ENCODE data around the gene GIGYF1. TPM values are rescaled to one million over a fixed set of nuclear protein-coding genes. Genes with fewer than 3 reads are reported as not detected.
A peak's percentile ranks its signal among the peaks of the same experiment; 100 is the strongest.

The GIGYF1 gene
- total and polyA plus RNA-seq, 2 donors from 2014 or later: 11.6 to 51.3 TPM

- Histone ChIP-seq H3K9ac (ENCODE audit: low read length in 3 of 3) (no peak overlapping the region), H3K4me1 (ENCODE audit: control insufficient read depth in 2 of 3, insufficient read depth in 2 of 3, low read depth in 1 of 3, low read length in 3 of 3) (no peaks in the 10 kb centered on the region), H3K9me3 (ENCODE audit: control insufficient read depth in 2 of 3, insufficient read depth in 1 of 3, low read length in 3 of 3) (no peaks in the 10 kb centered on the region), H3K4me3 (ENCODE audit: low read length in 3 of 3) (no peak overlapping the region), H3K27ac (ENCODE audit: low read depth in 2 of 2, low read length in 2 of 2) (no peak overlapping the region), H3K36me3 (ENCODE audit: control insufficient read depth in 2 of 3, insufficient read depth in 3 of 3, low read length in 3 of 3) (no peaks in the 10 kb centered on the region), H3K27me3 (ENCODE audit: control insufficient read depth, insufficient read depth, low read length) (no peaks in the 10 kb centered on the region)
- intact Hi-C loops (cut with DNase I): no loop called here
- FAIRE-seq: no peak
- DNase-seq: no peak
- TF ChIP-seq CTCF (IDR thresholded peaks at IDR 0.05; ENCODE audit: borderline replicate concordance, extremely low read depth, insufficient read depth): no peak
These were observed 5.0 kb upstream of the GIGYF1 start for GRCh38 chr7:100699018-100699417.

- no peak for FAIRE-seq
These were observed 2.1 kb upstream of the GIGYF1 start for GRCh38 chr7:100696123-100696521.

GRCh38 chr7:100693312-100694097 lies 545 bp downstream of the GIGYF1 start:
- Histone ChIP-seq H3K36me3 (ENCODE audit: control insufficient read depth in 2 of 3, insufficient read depth in 3 of 3, low read length in 3 of 3) (peaks cover 0 to 1% (median 0%) of the 10 kb centered on the region in 3 donors), H3K4me1 (ENCODE audit: control insufficient read depth in 2 of 3, insufficient read depth in 2 of 3, low read depth in 1 of 3, low read length in 3 of 3) (peaks cover 0 to 23% (median 15%) of the 10 kb centered on the region in 3 donors)
- no peak for FAIRE-seq

More at GRCh38 chr7:100696123-100696521, 2.1 kb upstream of the GIGYF1 start:
- H3K4me1 ChIP-seq (ENCODE audit: control insufficient read depth in 2 of 3, insufficient read depth in 2 of 3, low read depth in 1 of 3, low read length in 3 of 3): peaks cover 0 to 14% (median 13%) of the 10 kb centered on the region in 3 donors
- peak in 1 of 5 donors; percentile 16 for DNase-seq
- H3K4me3 ChIP-seq (ENCODE audit: low read length in 3 of 3): no peak overlapping the region
- no peaks in the 10 kb centered on the region for H3K27me3 ChIP-seq (ENCODE audit: control insufficient read depth, insufficient read depth, low read length)
- H3K27ac ChIP-seq (ENCODE audit: low read depth in 2 of 2, low read length in 2 of 2): no peak overlapping the region
- intact Hi-C loops (cut with DNase I): no loop called here
- no peaks in the 10 kb centered on the region for H3K9me3 ChIP-seq (ENCODE audit: control insufficient read depth in 2 of 3, insufficient read depth in 1 of 3, low read length in 3 of 3)
- H3K36me3 ChIP-seq (ENCODE audit: control insufficient read depth in 2 of 3, insufficient read depth in 3 of 3, low read length in 3 of 3): no peaks in the 10 kb centered on the region
- no peak overlapping the region for H3K9ac ChIP-seq (ENCODE audit: low read length in 3 of 3)
- TF ChIP-seq CTCF (IDR thresholded peaks at IDR 0.05; ENCODE audit: borderline replicate concordance, extremely low read depth, insufficient read depth): no peak

More at GRCh38 chr7:100693312-100694097, 545 bp downstream of the GIGYF1 start:
- H3K9me3 ChIP-seq (ENCODE audit: control insufficient read depth in 2 of 3, insufficient read depth in 1 of 3, low read length in 3 of 3): no peaks in the 10 kb centered on the region
- H3K9ac ChIP-seq (ENCODE audit: low read length in 3 of 3): peak overlapping the region; percentile 58 to 84 (median 78)
- peak in 2 of 5 donors; percentile 70 to 74 for DNase-seq
- no peaks in the 10 kb centered on the region for H3K27me3 ChIP-seq (ENCODE audit: control insufficient read depth, insufficient read depth, low read length)
- TF ChIP-seq CTCF (IDR thresholded peaks at IDR 0.05; ENCODE audit: borderline replicate concordance, extremely low read depth, insufficient read depth): no peak
- intact Hi-C loops (cut with DNase I): no loop called here
- H3K27ac ChIP-seq (ENCODE audit: low read depth in 2 of 2, low read length in 2 of 2): peak overlapping the region in 1 of 2 donors; percentile 57
- H3K4me3 ChIP-seq (ENCODE audit: low read length in 3 of 3): peak overlapping the region; percentile 74 to 79 (median 74)
